ENCODE data around the gene FRMPD4.

FRMPD4 gene

DNA sequence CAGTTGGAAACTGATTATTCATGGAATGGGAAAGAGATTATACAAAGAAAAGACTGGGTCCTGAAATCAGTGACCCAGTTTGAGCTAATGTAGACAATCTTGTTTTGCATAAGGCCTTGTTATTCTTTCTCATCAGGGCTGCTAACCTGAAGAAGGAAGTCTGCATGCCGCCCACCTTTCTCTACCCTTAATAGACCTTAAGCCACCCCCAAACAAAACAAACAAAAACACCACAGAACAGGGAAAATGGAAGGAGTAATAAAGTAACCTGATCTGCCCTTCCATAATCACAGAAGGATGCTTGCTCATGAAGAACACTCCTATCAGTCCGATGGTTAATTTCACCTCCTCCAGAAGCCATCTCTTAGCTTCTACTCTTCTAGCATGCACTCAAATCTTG, 288.1 kb downstream of the FRMPD4 start:
- no peak for DNase-seq (ENCODE audit: low read depth)
- H3K4me3 ChIP-seq (ENCODE audit: low read length): no peak overlapping the region
- TF ChIP-seq, protein P1, sequence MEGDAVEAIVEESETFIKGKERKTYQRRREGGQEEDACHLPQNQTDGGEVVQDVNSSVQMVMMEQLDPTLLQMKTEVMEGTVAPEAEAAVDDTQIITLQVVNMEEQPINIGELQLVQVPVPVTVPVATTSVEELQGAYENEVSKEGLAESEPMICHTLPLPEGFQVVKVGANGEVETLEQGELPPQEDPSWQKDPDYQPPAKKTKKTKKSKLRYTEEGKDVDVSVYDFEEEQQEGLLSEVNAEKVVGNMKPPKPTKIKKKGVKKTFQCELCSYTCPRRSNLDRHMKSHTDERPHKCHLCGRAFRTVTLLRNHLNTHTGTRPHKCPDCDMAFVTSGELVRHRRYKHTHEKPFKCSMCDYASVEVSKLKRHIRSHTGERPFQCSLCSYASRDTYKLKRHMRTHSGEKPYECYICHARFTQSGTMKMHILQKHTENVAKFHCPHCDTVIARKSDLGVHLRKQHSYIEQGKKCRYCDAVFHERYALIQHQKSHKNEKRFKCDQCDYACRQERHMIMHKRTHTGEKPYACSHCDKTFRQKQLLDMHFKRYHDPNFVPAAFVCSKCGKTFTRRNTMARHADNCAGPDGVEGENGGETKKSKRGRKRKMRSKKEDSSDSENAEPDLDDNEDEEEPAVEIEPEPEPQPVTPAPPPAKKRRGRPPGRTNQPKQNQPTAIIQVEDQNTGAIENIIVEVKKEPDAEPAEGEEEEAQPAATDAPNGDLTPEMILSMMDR (IDR thresholded peaks at IDR 0.05; ENCODE audit: insufficient read depth, low read depth, low read length, missing control alignments): no peak

DNA sequence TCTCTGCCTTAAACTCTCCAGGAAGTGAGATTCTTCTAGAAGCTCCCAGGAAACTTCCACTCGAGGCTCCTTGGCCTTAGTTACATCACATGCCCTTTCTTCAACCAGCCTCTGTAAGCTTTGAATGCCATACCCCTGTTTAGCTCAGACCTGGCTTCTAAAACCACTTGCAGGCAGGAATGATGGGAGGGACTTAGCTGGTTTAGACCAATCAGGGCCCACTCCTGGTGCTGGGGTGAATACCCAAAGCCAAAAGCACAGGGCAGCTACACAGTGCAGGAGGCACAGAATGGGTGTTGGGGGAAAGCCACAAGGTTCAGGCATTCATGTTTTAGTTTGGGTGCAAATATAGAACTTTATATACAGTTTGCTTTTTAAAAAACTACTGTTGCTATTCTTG, 296.2 kb downstream of the FRMPD4 start:
- DNase-seq (ENCODE audit: low read depth): no peak
- TF ChIP-seq, protein P1 (IDR thresholded peaks at IDR 0.05; ENCODE audit: insufficient read depth, low read depth, low read length, missing control alignments): no peak
- H3K4me3 ChIP-seq (ENCODE audit: low read length): no peak overlapping the region

DNA sequence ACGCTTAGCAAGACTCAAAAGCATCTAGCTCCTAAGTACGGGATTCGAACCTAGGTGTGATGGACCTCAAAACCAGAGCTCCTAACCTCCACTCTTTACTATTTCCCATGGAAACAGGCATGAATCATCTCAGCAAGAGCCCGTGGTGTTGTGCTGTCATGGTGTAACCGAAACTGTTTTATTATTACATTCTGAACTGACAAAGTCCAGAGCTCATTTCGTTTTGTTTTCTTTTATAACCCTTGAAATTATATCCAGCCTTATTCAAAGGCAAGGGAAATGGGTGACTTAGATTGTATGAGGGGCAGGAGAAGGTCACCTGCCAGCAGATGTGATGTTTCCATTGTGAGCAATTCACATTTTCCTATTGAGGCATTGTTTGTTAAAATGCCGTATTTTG, 301.1 kb downstream of the FRMPD4 start:
- DNase-seq (ENCODE audit: low read depth): peak; percentile 9
- H3K4me3 ChIP-seq (ENCODE audit: low read length): no peak overlapping the region
- TF ChIP-seq, protein P1 (IDR thresholded peaks at IDR 0.05; ENCODE audit: insufficient read depth, low read depth, low read length, missing control alignments): no peak

DNA sequence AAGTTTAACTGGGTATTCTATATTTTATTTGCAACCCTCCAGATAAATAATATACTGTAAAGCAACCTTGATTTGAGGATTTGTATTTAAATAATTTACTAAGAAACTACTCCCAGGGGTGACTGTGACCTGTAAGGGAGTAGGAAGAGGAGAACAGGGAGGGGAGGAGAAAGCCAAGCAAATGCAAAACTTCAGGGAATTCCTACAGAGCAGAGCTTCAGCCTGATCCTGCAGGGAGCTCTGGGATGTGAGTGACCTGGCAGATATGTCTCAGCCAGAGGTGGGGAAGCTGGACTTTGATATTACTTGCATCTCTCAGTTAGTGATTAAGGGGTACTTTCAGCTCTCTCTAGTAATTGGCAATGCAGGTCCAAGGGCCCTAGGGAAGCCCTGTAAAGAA, 302.0 kb downstream of the FRMPD4 start:
- no peak overlapping the region for H3K4me3 ChIP-seq (ENCODE audit: low read length)
- DNase-seq (ENCODE audit: low read depth): no peak
- TF ChIP-seq, protein P1 (IDR thresholded peaks at IDR 0.05; ENCODE audit: insufficient read depth, low read depth, low read length, missing control alignments): no peak

DNA sequence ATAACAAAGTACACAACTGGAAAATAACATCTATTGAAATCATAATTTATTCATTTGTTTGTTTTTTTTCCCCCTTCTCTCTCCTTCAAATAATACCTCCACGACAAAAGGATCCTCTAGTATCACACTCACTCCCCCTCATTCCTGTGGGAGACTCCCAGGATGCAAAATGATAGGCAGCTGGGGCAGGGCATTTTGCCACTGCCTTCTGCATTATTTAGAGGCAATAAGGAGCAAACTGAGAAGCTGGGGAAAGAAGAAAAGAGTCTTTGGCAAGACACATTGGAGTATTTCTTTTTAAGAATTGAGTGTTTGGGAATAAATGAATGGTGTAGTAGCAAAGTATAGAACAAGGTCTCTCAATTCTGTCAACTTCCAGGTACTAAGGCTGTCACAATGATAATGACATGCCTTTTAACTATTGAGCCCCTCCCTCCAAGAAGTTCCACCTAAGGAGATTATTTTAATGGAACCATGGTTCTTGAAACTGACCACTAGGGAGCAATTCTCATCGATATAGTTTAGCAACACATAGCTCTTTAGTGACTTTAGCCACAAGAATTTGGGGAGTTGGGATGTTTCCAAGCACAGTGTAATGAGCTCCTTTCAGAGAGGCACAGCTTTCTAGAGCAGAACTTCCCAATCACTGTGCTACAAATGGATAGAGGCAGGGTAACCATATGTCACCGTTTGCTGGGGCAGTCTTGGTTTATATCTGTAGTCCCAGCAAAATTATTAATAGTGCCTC, 303.3 kb downstream of the FRMPD4 start:
- TF ChIP-seq, protein P1 (IDR thresholded peaks at IDR 0.05; ENCODE audit: insufficient read depth, low read depth, low read length, missing control alignments): no peak
- H3K4me3 ChIP-seq (ENCODE audit: low read length): no peak overlapping the region
- peak; percentile 48 for DNase-seq (ENCODE audit: low read depth)

DNA sequence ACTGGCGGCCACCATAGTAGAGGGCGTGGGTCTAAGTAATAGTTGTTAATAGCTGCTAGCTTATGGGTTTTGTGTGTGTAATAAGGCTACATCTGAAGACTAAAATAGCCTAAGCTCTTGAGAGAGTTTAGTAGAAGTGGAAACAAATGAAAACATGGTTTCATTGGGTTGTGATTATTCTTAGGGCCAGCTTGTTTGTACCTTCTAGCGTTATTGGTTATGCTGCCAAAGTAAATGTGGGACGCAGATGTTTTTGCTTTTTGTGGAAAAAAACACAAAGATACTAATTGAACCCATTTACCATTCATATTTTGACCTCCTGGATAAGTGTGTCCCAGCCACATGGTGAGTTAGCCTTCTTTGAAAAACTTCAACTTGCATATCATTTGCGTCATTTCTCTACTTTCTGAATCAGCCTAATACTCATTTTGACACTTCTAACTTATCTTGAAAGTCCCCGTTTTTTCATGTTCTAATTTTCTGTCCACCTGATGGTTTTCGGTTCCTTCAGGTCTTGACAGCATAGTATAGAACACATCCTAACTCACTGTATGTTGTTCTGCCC, 305.3 kb downstream of the FRMPD4 start:
- no peak for DNase-seq (ENCODE audit: low read depth)
- TF ChIP-seq, protein P1 (IDR thresholded peaks at IDR 0.05; ENCODE audit: insufficient read depth, low read depth, low read length, missing control alignments): no peak

More for the DNA sequence above, 305.3 kb downstream of the FRMPD4 start:
- no peak overlapping the region for H3K4me3 ChIP-seq (ENCODE audit: low read length)
